Measurements from ENCODE around the gene LIF. TPM values are rescaled to one million over a fixed set of nuclear protein-coding genes. Genes with fewer than 3 reads are reported as not detected.

The LIF gene
- total RNA-seq, 1 experiment from 2014 or later = 8.0 TPM

DNA sequence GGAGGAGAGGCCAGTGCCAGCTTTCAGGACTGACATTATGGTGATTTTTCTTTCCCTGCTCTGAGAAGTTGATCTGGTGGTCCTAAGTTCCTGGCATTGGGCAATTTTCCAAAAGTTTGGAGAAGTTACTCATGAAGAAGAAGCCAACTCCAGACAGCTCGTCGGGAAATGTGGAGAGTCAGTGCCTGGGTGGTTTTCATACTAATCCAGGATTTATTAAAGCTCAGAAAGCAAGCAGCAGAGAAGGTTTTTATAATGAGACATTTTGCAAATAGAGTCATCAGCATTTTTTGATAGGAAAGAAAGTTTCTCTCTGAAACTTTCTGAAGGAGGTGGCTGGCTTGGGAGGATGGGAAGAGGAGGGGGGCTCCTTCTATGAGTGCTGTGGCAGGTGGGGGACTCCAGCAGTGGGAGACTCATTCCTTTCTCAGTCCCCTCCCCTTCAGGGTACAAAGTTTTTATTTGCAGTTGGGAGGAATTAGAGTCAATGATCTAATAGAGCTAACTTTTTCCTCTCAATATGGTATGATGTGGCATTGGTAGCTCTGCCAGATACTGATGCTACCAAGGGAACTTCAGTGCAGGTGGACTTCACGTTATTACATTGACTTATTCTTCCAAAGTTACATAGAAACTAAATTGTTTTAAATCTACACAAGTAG is 55.4 kb downstream of the LIF start:
- TF ChIP-seq, protein P1, sequence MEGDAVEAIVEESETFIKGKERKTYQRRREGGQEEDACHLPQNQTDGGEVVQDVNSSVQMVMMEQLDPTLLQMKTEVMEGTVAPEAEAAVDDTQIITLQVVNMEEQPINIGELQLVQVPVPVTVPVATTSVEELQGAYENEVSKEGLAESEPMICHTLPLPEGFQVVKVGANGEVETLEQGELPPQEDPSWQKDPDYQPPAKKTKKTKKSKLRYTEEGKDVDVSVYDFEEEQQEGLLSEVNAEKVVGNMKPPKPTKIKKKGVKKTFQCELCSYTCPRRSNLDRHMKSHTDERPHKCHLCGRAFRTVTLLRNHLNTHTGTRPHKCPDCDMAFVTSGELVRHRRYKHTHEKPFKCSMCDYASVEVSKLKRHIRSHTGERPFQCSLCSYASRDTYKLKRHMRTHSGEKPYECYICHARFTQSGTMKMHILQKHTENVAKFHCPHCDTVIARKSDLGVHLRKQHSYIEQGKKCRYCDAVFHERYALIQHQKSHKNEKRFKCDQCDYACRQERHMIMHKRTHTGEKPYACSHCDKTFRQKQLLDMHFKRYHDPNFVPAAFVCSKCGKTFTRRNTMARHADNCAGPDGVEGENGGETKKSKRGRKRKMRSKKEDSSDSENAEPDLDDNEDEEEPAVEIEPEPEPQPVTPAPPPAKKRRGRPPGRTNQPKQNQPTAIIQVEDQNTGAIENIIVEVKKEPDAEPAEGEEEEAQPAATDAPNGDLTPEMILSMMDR (IDR thresholded peaks at IDR 0.05; ENCODE audit: insufficient read depth in 1 of 2, low read depth in 1 of 2, low read length in 1 of 2, severe bottlenecking in 1 of 2, unreplicated experiment in 1 of 2) = no peak
- no TSS peak for BruUV-seq (replicated peaks)
- no peaks in the 10 kb centered on the region for H3K27me3 ChIP-seq (replicated peaks; ENCODE audit: control insufficient read depth, insufficient read depth, low read length)
- ChIA-PET CTCF (no interaction called here), POLR2A (no interaction called here)
- H3K4me3 Mint-ChIP-seq (ENCODE audit: unreplicated experiment) = no peak overlapping the region
- no peaks in the 10 kb centered on the region for H3K9me3 ChIP-seq
- no peaks in the 10 kb centered on the region for H3K36me3 Mint-ChIP-seq (ENCODE audit: insufficient read depth, unreplicated experiment)
- peaks cover 14% of the 10 kb centered on the region for H3K4me1 ChIP-seq
- H3K36me3 ChIP-seq (ENCODE audit: control insufficient read depth, insufficient read depth, low read length) = no peaks in the 10 kb centered on the region
- H3K4me1 Mint-ChIP-seq (ENCODE audit: low read depth, unreplicated experiment) = peaks cover 26% of the 10 kb centered on the region
- intact Hi-C loops (cut with micrococcal nuclease; ENCODE audit: unreplicated experiment) = no loop called here
- no peaks in the 10 kb centered on the region for H3K27me3 Mint-ChIP-seq (ENCODE audit: insufficient read depth, unreplicated experiment)
- DNase-seq = no peak
- peak overlapping the region; percentile 36 for H3K27ac Mint-ChIP-seq (ENCODE audit: unreplicated experiment)
- H3K4me3 ChIP-seq (ENCODE audit: low read depth, low read length) = no peak overlapping the region
- H3K9me3 Mint-ChIP-seq (ENCODE audit: unreplicated experiment) = no peaks in the 10 kb centered on the region

DNA sequence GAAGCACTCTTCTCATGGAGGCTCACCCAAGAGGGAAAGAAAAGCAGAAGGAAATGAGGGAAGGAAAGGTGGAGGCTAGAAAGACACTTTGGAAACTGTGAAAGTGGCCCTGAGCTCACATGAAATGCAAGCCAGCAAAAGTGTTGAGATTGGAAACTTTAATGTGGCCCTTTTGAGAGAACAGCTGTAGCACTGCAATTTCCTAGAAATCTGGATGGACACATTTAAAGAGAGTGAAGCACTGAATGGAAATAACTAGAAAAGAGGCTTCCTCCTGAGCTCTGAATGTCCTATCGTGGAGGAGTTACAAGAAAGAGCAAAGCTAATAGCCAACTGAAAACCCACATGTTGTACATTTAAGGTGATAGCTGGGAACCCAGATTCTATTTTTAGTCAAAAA is 56.0 kb downstream of the LIF start:
- ChIA-PET POLR2A (no interaction called here), CTCF (no interaction called here)
- TF ChIP-seq, protein P1 (IDR thresholded peaks at IDR 0.05; ENCODE audit: insufficient read depth in 1 of 2, low read depth in 1 of 2, low read length in 1 of 2, severe bottlenecking in 1 of 2, unreplicated experiment in 1 of 2) = no peak
- Histone ChIP-seq H3K4me3 (ENCODE audit: low read depth, low read length) (no peak overlapping the region), H3K4me1 (peaks cover 11% of the 10 kb centered on the region), H3K9me3 (no peaks in the 10 kb centered on the region), H3K36me3 (ENCODE audit: control insufficient read depth, insufficient read depth, low read length) (no peaks in the 10 kb centered on the region), H3K27me3 (replicated peaks; ENCODE audit: control insufficient read depth, insufficient read depth, low read length) (no peaks in the 10 kb centered on the region)
- intact Hi-C loops (cut with micrococcal nuclease; ENCODE audit: unreplicated experiment) = no loop called here
- Mint-ChIP-seq H3K27me3 (ENCODE audit: insufficient read depth, unreplicated experiment) (no peaks in the 10 kb centered on the region), H3K36me3 (ENCODE audit: insufficient read depth, unreplicated experiment) (no peaks in the 10 kb centered on the region), H3K9me3 (ENCODE audit: unreplicated experiment) (no peaks in the 10 kb centered on the region), H3K4me3 (ENCODE audit: unreplicated experiment) (no peak overlapping the region), H3K4me1 (ENCODE audit: low read depth, unreplicated experiment) (peaks cover 26% of the 10 kb centered on the region), H3K27ac (ENCODE audit: unreplicated experiment) (peak overlapping the region; percentile 36)
- DNase-seq = no peak
- BruUV-seq (replicated peaks) = no TSS peak

Other genes with a start within 250 kb of the LIF start
- 2.4 and 3.1 TPM in 2 replicates for gene HORMAD2, start 166.3 kb downstream of the LIF start, total RNA-seq (2022)
- not detected in 2 replicates for gene OSM, start 20.1 kb upstream of the LIF start, total RNA-seq (2022)
- 6.3 and 7.4 TPM in 2 replicates for gene CASTOR1, start 42.7 kb upstream of the LIF start, total RNA-seq (2022)
- 11.1 and 12.2 TPM in 2 replicates for gene TBC1D10A, start 80.2 kb upstream of the LIF start, total RNA-seq (2022)
- 182 and 188 TPM in 2 replicates for gene SF3A1, start 110.1 kb upstream of the LIF start, total RNA-seq (2022)
- gene CCDC157, start 110.2 kb upstream of the LIF start, total RNA-seq (2022) = 4.8 and 4.9 TPM in 2 replicates
- gene RNF215, start 140.7 kb upstream of the LIF start, total RNA-seq (2022) = 12.8 and 14.2 TPM in 2 replicates
- 9.4 and 11.0 TPM in 2 replicates for gene SEC14L2, start 150.3 kb upstream of the LIF start, total RNA-seq (2022)
- 20.6 and 23.0 TPM in 2 replicates for gene MTFP1, start 179.0 kb upstream of the LIF start, total RNA-seq (2022)
- not detected in 2 replicates for gene SEC14L3, start 225.3 kb upstream of the LIF start, total RNA-seq (2022)